Measurements from ENCODE around the gene PSMD13.
"Not testable (repeated sequence)": the region's sequence is repeated elsewhere in the genome, so short reads cannot be mapped to it uniquely, and the experiment has no call there.

- not testable (repeated sequence) for TF ChIP-seq EZH2 (IDR thresholded peaks at IDR 0.05; ENCODE audit: borderline replicate concordance, low read length)
- TF ChIP-seq, protein P1, sequence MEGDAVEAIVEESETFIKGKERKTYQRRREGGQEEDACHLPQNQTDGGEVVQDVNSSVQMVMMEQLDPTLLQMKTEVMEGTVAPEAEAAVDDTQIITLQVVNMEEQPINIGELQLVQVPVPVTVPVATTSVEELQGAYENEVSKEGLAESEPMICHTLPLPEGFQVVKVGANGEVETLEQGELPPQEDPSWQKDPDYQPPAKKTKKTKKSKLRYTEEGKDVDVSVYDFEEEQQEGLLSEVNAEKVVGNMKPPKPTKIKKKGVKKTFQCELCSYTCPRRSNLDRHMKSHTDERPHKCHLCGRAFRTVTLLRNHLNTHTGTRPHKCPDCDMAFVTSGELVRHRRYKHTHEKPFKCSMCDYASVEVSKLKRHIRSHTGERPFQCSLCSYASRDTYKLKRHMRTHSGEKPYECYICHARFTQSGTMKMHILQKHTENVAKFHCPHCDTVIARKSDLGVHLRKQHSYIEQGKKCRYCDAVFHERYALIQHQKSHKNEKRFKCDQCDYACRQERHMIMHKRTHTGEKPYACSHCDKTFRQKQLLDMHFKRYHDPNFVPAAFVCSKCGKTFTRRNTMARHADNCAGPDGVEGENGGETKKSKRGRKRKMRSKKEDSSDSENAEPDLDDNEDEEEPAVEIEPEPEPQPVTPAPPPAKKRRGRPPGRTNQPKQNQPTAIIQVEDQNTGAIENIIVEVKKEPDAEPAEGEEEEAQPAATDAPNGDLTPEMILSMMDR (conservative IDR thresholded peaks at IDR 0.05 in 1 of 2, IDR thresholded peaks at IDR 0.05 in 1 of 2; ENCODE audit: extremely low read depth in 1 of 2, insufficient read depth in 1 of 2, low read depth in 1 of 2, low read length in 2 of 2) = not testable (repeated sequence)
These were observed 16.0 kb upstream of the PSMD13 start for GRCh38 chr11:220641-221215.
